Ovary (tissue), 3 donors: ENCODE measurements around the gene PPIAL4G.
"Not testable (repeated sequence)": the region's sequence is repeated elsewhere in the genome, so short reads cannot be mapped to it uniquely, and the experiment has no call there.

Experiments
- EP300 ChIP-seq: sonication (generic); formaldehyde crosslinking; IDR thresholded peaks from one replicate; pipeline ENCODE4 v1.6.1; 2017; ENCODE audit warnings: antibody characterized with exemption
- POLR2A ChIP-seq: fragments of 450-650 bp; IDR thresholded peaks from one replicate; pipeline ENCODE4 v1.6.1; 2017; ENCODE audit warnings: antibody characterized with exemption, mild to moderate bottlenecking, moderate library complexity
- TF ChIP-seq, protein P1 (sequence below), 3 donors: fragments of 450-650 bp in 2 of 3; fragments of 200-600 bp in 1 of 3; IDR thresholded peaks; one replicate each; pipeline versions ENCODE4 v1.5.1 to v1.8.0; 2016 to 2022; ENCODE audit warnings: antibody characterized with exemption in 3 of 3, mild to moderate bottlenecking in 1 of 3
- donor health status: DM: no; HTN: no; CAD: no.

DNA sequence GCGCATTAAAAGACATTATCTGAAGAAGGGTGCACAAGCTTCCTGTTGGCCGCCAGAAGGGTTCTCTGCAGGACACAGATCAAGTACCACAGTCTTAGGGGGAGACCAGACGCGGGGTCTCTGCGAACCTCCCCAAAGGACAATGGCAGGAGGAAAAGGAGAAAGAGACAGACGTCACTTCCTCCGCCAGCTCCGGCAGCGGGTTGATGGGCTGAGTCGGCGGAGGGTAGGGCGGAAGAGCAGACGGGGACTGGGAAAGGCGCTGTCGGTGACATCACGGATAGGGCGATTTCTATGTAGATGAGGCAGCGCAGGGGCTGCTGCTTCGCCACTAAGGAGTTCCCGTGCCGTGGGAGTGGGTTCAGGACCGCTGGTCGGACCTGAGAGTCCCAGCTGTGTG lies 39.0 kb upstream of the PPIAL4G start:
- TF ChIP-seq POLR2A, EP300: not testable (repeated sequence)
- TF ChIP-seq, protein P1, sequence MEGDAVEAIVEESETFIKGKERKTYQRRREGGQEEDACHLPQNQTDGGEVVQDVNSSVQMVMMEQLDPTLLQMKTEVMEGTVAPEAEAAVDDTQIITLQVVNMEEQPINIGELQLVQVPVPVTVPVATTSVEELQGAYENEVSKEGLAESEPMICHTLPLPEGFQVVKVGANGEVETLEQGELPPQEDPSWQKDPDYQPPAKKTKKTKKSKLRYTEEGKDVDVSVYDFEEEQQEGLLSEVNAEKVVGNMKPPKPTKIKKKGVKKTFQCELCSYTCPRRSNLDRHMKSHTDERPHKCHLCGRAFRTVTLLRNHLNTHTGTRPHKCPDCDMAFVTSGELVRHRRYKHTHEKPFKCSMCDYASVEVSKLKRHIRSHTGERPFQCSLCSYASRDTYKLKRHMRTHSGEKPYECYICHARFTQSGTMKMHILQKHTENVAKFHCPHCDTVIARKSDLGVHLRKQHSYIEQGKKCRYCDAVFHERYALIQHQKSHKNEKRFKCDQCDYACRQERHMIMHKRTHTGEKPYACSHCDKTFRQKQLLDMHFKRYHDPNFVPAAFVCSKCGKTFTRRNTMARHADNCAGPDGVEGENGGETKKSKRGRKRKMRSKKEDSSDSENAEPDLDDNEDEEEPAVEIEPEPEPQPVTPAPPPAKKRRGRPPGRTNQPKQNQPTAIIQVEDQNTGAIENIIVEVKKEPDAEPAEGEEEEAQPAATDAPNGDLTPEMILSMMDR (IDR thresholded peaks at IDR 0.05): not testable (repeated sequence)
